Tibial nerve (tissue), 4 donors: Measurements from ENCODE around the gene G3BP2. TPM values are rescaled to one million over a fixed set of nuclear protein-coding genes. Genes with fewer than 3 reads are reported as not detected.

Experiments used
- DNase-seq, 2 donors: peaks; one replicate each; pipeline ENCODE4 v3.0.0-alpha.2; 2019; ENCODE audit warnings: low spot score in 2 of 2
- H3K27ac ChIP-seq, 4 donors: fragments of 200-600 bp; sonication (generic) in 3 of 4; one replicate each; pipeline ENCODE4 v1.5.1; 2017 to 2019; ENCODE audit warnings: mild to moderate bottlenecking in 1 of 4
- H3K27me3 ChIP-seq, 2 donors: fragments of 200-600 bp; sonication (generic) in 1 of 2; one replicate each; pipeline versions ENCODE4 v1.5.1 to v1.6.0; 2017 to 2019
- H3K36me3 ChIP-seq, 3 donors: fragments of 200-600 bp; sonication (generic); one replicate each; pipeline ENCODE4 v1.5.1; 2018 to 2019
- H3K4me1 ChIP-seq, 4 donors: fragments of 200-600 bp; sonication (generic) in 3 of 4; one replicate each; pipeline ENCODE4 v1.5.1; 2017 to 2019
- H3K4me3 ChIP-seq, 4 donors: fragments of 200-600 bp; sonication (generic) in 3 of 4; one replicate each; pipeline ENCODE4 v1.5.1; 2017 to 2019; ENCODE audit warnings: mild to moderate bottlenecking in 1 of 4, moderate library complexity in 1 of 4
- H3K9me3 ChIP-seq, 4 donors: fragments of 200-600 bp; sonication (generic) in 3 of 4; one replicate each; pipeline ENCODE4 v1.5.1; 2017 to 2019
- CTCF ChIP-seq, 5 experiments: fragments of 200-600 bp in 3 of 5; fragments of 450-650 bp in 2 of 5; sonication (generic) in 3 of 5; IDR thresholded peaks; one replicate each; pipeline ENCODE4 v1.5.1; 2016 to 2019; ENCODE audit warnings: antibody characterized with exemption in 5 of 5, mild to moderate bottlenecking in 3 of 5, moderate library complexity in 2 of 5
- EP300 ChIP-seq, 2 donors: sonication (generic); formaldehyde crosslinking; IDR thresholded peaks; one replicate each; pipeline ENCODE4 v1.6.1; 2017; ENCODE audit warnings: antibody characterized with exemption in 2 of 2, mild to moderate bottlenecking in 1 of 2
- POLR2A ChIP-seq, 2 donors: fragments of 450-650 bp; IDR thresholded peaks; one replicate each; pipeline ENCODE4 v1.6.1; 2017; ENCODE audit warnings: antibody characterized with exemption in 2 of 2, mild to moderate bottlenecking in 2 of 2, moderate library complexity in 2 of 2
- WGBS, 2 donors: methylation state at CpG; one replicate each; pipeline ENCODE4 v1.1.5; 2018; 5-methylcytosine and 5-hydroxymethylcytosine counted together
- total RNA-seq, 4 donors: library from RNA; depleted of rRNA; stranded (reverse); fragments of >200 nt; gene quantifications; one replicate each; pipeline ENCODE4 v1.1.0, GENCODE V29; 2016

Gene G3BP2
- total RNA-seq, 4 donors from 2014 or later: 48.7 to 70.1 (median 56.6) TPM

DNA sequence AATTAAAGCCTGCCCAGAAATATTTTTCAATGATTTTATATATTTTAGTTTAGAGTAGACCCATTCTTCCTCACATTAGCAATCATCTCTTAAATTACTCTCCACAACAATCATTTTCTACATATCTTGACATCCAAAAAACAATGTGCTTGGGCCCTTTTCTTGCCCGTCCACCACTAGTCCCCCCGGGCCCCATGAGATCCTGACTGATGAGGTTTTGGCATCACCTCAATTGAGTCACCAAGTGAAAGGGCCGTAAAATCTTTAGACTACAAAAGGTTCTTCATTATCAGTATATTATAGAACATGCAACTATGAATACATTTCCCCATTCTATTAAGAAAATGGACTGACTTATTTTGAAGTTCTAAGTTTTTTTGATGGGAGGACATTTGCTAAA, 38.9 kb downstream of the G3BP2 start:
- H3K27me3 ChIP-seq: no peaks in the 10 kb centered on the region
- TF ChIP-seq CTCF (IDR thresholded peaks at IDR 0.05) (no peak), EP300 (IDR thresholded peaks at IDR 0.05) (no peak), POLR2A (IDR thresholded peaks at IDR 0.05) (no peak)
- H3K4me3 ChIP-seq: no peak overlapping the region
- H3K4me1 ChIP-seq: peaks cover 0 to 12% (median 8%) of the 10 kb centered on the region in 4 donors
- no peak for DNase-seq
- no peaks in the 10 kb centered on the region for H3K36me3 ChIP-seq
- no peaks in the 10 kb centered on the region for H3K9me3 ChIP-seq
- H3K27ac ChIP-seq: no peak overlapping the region
- WGBS, 2 donors: 76 to 82% methylated on average over 3 of the region's 3 CpGs

GRCh38 chr4:75633846-75634245, 39.4 kb downstream of the G3BP2 start:
- no peak overlapping the region for H3K4me3 ChIP-seq
- H3K9me3 ChIP-seq: no peaks in the 10 kb centered on the region
- TF ChIP-seq CTCF (IDR thresholded peaks at IDR 0.05): no peak
- TF ChIP-seq POLR2A (IDR thresholded peaks at IDR 0.05): no peak
- TF ChIP-seq EP300 (IDR thresholded peaks at IDR 0.05): no peak
- no peak overlapping the region for H3K27ac ChIP-seq
- H3K27me3 ChIP-seq: no peaks in the 10 kb centered on the region
- 67 to 80% methylated on average over 2 of the region's 2 CpGs for WGBS, 2 donors
- peaks cover 0 to 12% (median 8%) of the 10 kb centered on the region in 4 donors for H3K4me1 ChIP-seq
- no peak for DNase-seq
- H3K36me3 ChIP-seq: no peaks in the 10 kb centered on the region

GRCh38 chr4:75630937-75631329, 42.3 kb downstream of the G3BP2 start:
- no peak overlapping the region for H3K27ac ChIP-seq
- 44 to 50% methylated on average over 9 of the region's 9 CpGs for WGBS, 2 donors

GRCh38 chr4:75630174-75630936, 42.9 kb downstream of the G3BP2 start, which contains the start of gene CDKL2:
CDKL2 (minus strand) TSS chr4:75630528; CDS start chr4:75625988, 4,540 bp downstream.
- H3K36me3 ChIP-seq: no peaks in the 10 kb centered on the region
- H3K4me3 ChIP-seq: peak within 1 kb of the TSS; percentile 41 to 86 (median 61)
- TF ChIP-seq EP300 (IDR thresholded peaks at IDR 0.05) (peak in 1 of 2 donors; percentile 48), CTCF (IDR thresholded peaks at IDR 0.05) (no peak), POLR2A (IDR thresholded peaks at IDR 0.05) (no peak)
- peak within 1 kb of the TSS in 2 of 4 donors; percentile 29 to 53 for H3K27ac ChIP-seq
- 2% methylated on average over 53 to 54 of the region's 57 CpGs for whole genome bisulfite sequencing, 2 donors
- DNase-seq: peak; percentile 42 to 57
- peaks cover 0 to 12% (median 8%) of the 10 kb centered on the region in 4 donors for H3K4me1 ChIP-seq
- H3K27me3 ChIP-seq: no peaks in the 10 kb centered on the region
- no peaks in the 10 kb centered on the region for H3K9me3 ChIP-seq

More at GRCh38 chr4:75630937-75631329, 42.3 kb downstream of the G3BP2 start:
- Histone ChIP-seq H3K4me3 (peak overlapping the region; percentile 41 to 86 (median 61)), H3K4me1 (peaks cover 0 to 12% (median 8%) of the 10 kb centered on the region in 4 donors), H3K27me3 (no peaks in the 10 kb centered on the region), H3K9me3 (no peaks in the 10 kb centered on the region), H3K36me3 (no peaks in the 10 kb centered on the region)
- TF ChIP-seq POLR2A (IDR thresholded peaks at IDR 0.05): no peak
- no peak for TF ChIP-seq CTCF (IDR thresholded peaks at IDR 0.05)
- TF ChIP-seq EP300 (IDR thresholded peaks at IDR 0.05): no peak
- DNase-seq: no peak

DNA sequence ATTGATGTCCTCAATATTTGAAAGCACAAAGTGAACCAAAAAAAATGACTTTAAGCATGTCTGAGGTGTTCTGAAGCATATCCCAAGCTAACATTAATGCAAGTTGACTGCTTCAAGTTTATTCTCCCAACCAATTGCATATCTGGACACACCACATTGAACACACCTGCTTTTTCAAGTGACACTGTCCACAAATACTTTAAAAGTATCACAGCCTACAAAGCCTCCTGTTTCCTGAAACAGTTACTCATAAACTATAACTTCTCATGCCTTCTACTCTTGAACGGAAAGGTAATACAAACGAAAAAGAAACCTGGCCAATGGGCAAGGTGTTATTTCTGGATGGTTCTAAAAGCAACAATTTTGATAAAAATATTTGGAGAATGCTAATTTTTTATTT, 44.0 kb downstream of the G3BP2 start:
- peaks cover 0 to 12% (median 8%) of the 10 kb centered on the region in 4 donors for H3K4me1 ChIP-seq
- H3K36me3 ChIP-seq: no peaks in the 10 kb centered on the region
- no peaks in the 10 kb centered on the region for H3K9me3 ChIP-seq
- 79 to 86% methylated on average over 2 of the region's 2 CpGs for WGBS, 2 donors
- no peak overlapping the region for H3K27ac ChIP-seq
- H3K27me3 ChIP-seq: no peaks in the 10 kb centered on the region
- no peak for DNase-seq
- H3K4me3 ChIP-seq: no peak overlapping the region
- TF ChIP-seq CTCF (IDR thresholded peaks at IDR 0.05) (no peak), POLR2A (IDR thresholded peaks at IDR 0.05) (no peak), EP300 (IDR thresholded peaks at IDR 0.05) (no peak)
